Parathyroid adenoma (tissue), 2 donors: ENCODE results near the gene PAPSS1.

Source experiments
- H2AFZ ChIP-seq: fragments of 300-600 bp; sonication (generic); one replicate; pipeline ENCODE4 v1.7.0; 2017; ENCODE audit warnings: antibody characterized with exemption, mild to moderate bottlenecking
- H3K27ac ChIP-seq: fragments of 300-600 bp; sonication (generic); one replicate; pipeline ENCODE4 v1.7.0; 2017
- H3K27me3 ChIP-seq: fragments of 300-600 bp; sonication (generic); one replicate; pipeline ENCODE4 v1.7.0; 2017; ENCODE audit warnings: low read length; ENCODE audit not compliant: control insufficient read depth, insufficient read depth
- H3K36me3 ChIP-seq: fragments of 300-600 bp; sonication (generic); one replicate; pipeline ENCODE4 v1.7.0; 2017; ENCODE audit warnings: low read length; ENCODE audit not compliant: control insufficient read depth, insufficient read depth
- H3K4me1 ChIP-seq: fragments of 300-600 bp; sonication (generic); one replicate; pipeline ENCODE4 v1.7.0; 2017; ENCODE audit warnings: control low read depth
- H3K4me2 ChIP-seq: fragments of 300-600 bp; sonication (generic); one replicate; pipeline ENCODE4 v1.7.0; 2017; ENCODE audit warnings: low read length
- H3K4me3 ChIP-seq: fragments of 300-600 bp; sonication (generic); one replicate; pipeline ENCODE4 v1.7.0; 2017; ENCODE audit warnings: low read depth, low read length
- H3K79me2 ChIP-seq: fragments of 300-600 bp; sonication (generic); one replicate; pipeline ENCODE4 v1.7.0; 2017; ENCODE audit warnings: control low read depth
- H3K9ac ChIP-seq: fragments of 300-600 bp; sonication (generic); one replicate; pipeline ENCODE4 v1.7.0; 2017; ENCODE audit warnings: mild to moderate bottlenecking
- H3K9me3 ChIP-seq: fragments of 300-600 bp; sonication (generic); one replicate; pipeline ENCODE4 v1.7.0; 2017; ENCODE audit warnings: low read length; ENCODE audit not compliant: control insufficient read depth
- CTCF ChIP-seq: fragments of 300-600 bp; sonication (generic); IDR thresholded peaks from one replicate; pipeline ENCODE4 v1.7.0; 2017; ENCODE audit warnings: antibody characterized with exemption, mild to moderate bottlenecking
- donor health status: primary hyperparathyroidism.

The PAPSS1 gene

GRCh38 chr4:107640197-107640596 lies 79.8 kb downstream of the PAPSS1 start:
- no peak overlapping the region for H3K27ac ChIP-seq
- H3K36me3 ChIP-seq: no peaks in the 10 kb centered on the region
- no peaks in the 10 kb centered on the region for H3K4me1 ChIP-seq
- no peaks in the 10 kb centered on the region for H3K9me3 ChIP-seq
- no peak overlapping the region for H3K9ac ChIP-seq
- H3K4me2 ChIP-seq: no peak overlapping the region
- H3K4me3 ChIP-seq: no peak overlapping the region
- no peak overlapping the region for H2AFZ ChIP-seq
- TF ChIP-seq CTCF: no peak
- H3K79me2 ChIP-seq: no peaks in the 10 kb centered on the region
- no peaks in the 10 kb centered on the region for H3K27me3 ChIP-seq

GRCh38 chr4:107635735-107636134 lies 84.3 kb downstream of the PAPSS1 start:
- Histone ChIP-seq H2AFZ (no peak overlapping the region), H3K4me3 (no peak overlapping the region), H3K4me1 (no peaks in the 10 kb centered on the region), H3K4me2 (no peak overlapping the region), H3K36me3 (no peaks in the 10 kb centered on the region), H3K9me3 (no peaks in the 10 kb centered on the region), H3K79me2 (no peaks in the 10 kb centered on the region), H3K9ac (no peak overlapping the region), H3K27me3 (no peaks in the 10 kb centered on the region), H3K27ac (no peak overlapping the region)
- TF ChIP-seq CTCF: no peak

GRCh38 chr4:107631560-107631959 lies 88.5 kb downstream of the PAPSS1 start:
- no peaks in the 10 kb centered on the region for H3K27me3 ChIP-seq
- no peaks in the 10 kb centered on the region for H3K36me3 ChIP-seq
- no peak for TF ChIP-seq CTCF
- no peak overlapping the region for H3K4me3 ChIP-seq
- H3K79me2 ChIP-seq: no peaks in the 10 kb centered on the region
- H2AFZ ChIP-seq: no peak overlapping the region
- no peak overlapping the region for H3K9ac ChIP-seq
- no peaks in the 10 kb centered on the region for H3K9me3 ChIP-seq
- H3K4me2 ChIP-seq: no peak overlapping the region
- H3K27ac ChIP-seq: no peak overlapping the region
- H3K4me1 ChIP-seq: no peaks in the 10 kb centered on the region

GRCh38 chr4:107630185-107630705 lies 89.8 kb downstream of the PAPSS1 start:
- Histone ChIP-seq H3K36me3 (no peaks in the 10 kb centered on the region), H3K27ac (no peak overlapping the region), H2AFZ (no peak overlapping the region), H3K79me2 (no peaks in the 10 kb centered on the region), H3K4me2 (no peak overlapping the region), H3K9me3 (no peaks in the 10 kb centered on the region), H3K4me1 (no peaks in the 10 kb centered on the region), H3K4me3 (no peak overlapping the region), H3K9ac (no peak overlapping the region), H3K27me3 (no peaks in the 10 kb centered on the region)
- no peak for TF ChIP-seq CTCF

- Histone ChIP-seq H3K36me3 (no peaks in the 10 kb centered on the region), H3K27ac (no peak overlapping the region), H3K4me1 (no peaks in the 10 kb centered on the region), H3K4me2 (no peak overlapping the region), H3K4me3 (no peak overlapping the region), H3K9me3 (no peaks in the 10 kb centered on the region), H3K9ac (no peak overlapping the region), H2AFZ (no peak overlapping the region), H3K79me2 (no peaks in the 10 kb centered on the region), H3K27me3 (no peaks in the 10 kb centered on the region)
- TF ChIP-seq CTCF: no peak
Observed at GRCh38 chr4:107629318-107629717, 90.7 kb downstream of the PAPSS1 start.
